22Rv1 (cell line): Measurements from ENCODE around the gene MPST.

Source experiments
- H3K27ac ChIP-seq: fragments of 450-650 bp; 2 replicates; pipeline ENCODE4 v1.5.1; 2017
- CTCF ChIP-seq: fragments of 450-650 bp; IDR thresholded peaks from 2 replicates; pipeline ENCODE4 v1.5.1; 2017; ENCODE audit warnings: mild to moderate bottlenecking
- ZFX ChIP-seq: fragments of 450-650 bp; IDR thresholded peaks from 2 replicates; pipeline ENCODE4 v1.6.1; 2017; ENCODE audit warnings: antibody characterized with exemption, borderline replicate concordance

The MPST gene

GRCh38 chr22:37050913-37051312 is 31.4 kb downstream of the MPST start:
- no peak for TF ChIP-seq ZFX
- TF ChIP-seq CTCF: no peak
- H3K27ac ChIP-seq: no peak overlapping the region

- TF ChIP-seq CTCF: peak; percentile 34
- TF ChIP-seq ZFX: no peak
- no peak within 1 kb of the TSS for H3K27ac ChIP-seq
Measured at GRCh38 chr22:37051391-37052385, 32.1 kb downstream of the MPST start, which contains the start of gene KCTD17. KCTD17 (plus strand) TSS chr22:37051742; CDS start chr22:37051761, 19 bp downstream.

GRCh38 chr22:37052386-37053309 is 33.1 kb downstream of the MPST start:
- no peak overlapping the region for H3K27ac ChIP-seq
- no peak for TF ChIP-seq ZFX
- no peak for TF ChIP-seq CTCF

GRCh38 chr22:37053310-37054055 is 33.9 kb downstream of the MPST start:
- no peak overlapping the region for H3K27ac ChIP-seq
- TF ChIP-seq ZFX: no peak
- TF ChIP-seq CTCF: no peak

- H3K27ac ChIP-seq: no peak overlapping the region
- no peak for TF ChIP-seq CTCF
- TF ChIP-seq ZFX: no peak
Measured at GRCh38 chr22:37054056-37054395, 34.5 kb downstream of the MPST start.

- H3K27ac ChIP-seq: no peak overlapping the region
- TF ChIP-seq CTCF: no peak
- TF ChIP-seq ZFX: no peak
Measured at GRCh38 chr22:37054600-37055365, 35.2 kb downstream of the MPST start.
